SU-DHL-6 (cell line): ENCODE results near the gene DDX10.

ENCODE experiments used
- H2AFZ ChIP-seq: fragments of 200-600 bp; sonication (generic); 2 replicates; pipeline ENCODE4 v1.6.1; 2014; ENCODE audit warnings: low read depth, mild to moderate bottlenecking, moderate library complexity, mixed read lengths, antibody characterized with exemption, low read length; ENCODE audit not compliant: severe bottlenecking
- H3F3A ChIP-seq: fragments of 200-600 bp; shearing (Covaris generic); 2 replicates; pipeline ENCODE4 v1.6.0; 2016; ENCODE audit warnings: antibody characterized with exemption, mild to moderate bottlenecking; ENCODE audit not compliant: insufficient read depth
- H3K27ac ChIP-seq: fragments of 200-600 bp; sonication (generic); 2 replicates; pipeline ENCODE4 v1.5.1; 2016; ENCODE audit warnings: low read depth, mild to moderate bottlenecking, low read length, moderate library complexity, mixed read lengths
- H3K27me3 ChIP-seq: fragments of 200-600 bp; sonication (generic), shearing (Covaris generic); 2 replicates; pipeline ENCODE4 v1.6.0; 2014; ENCODE audit warnings: mild to moderate bottlenecking, low read length
- H3K36me3 ChIP-seq: fragments of 200-600 bp; sonication (generic); 2 replicates; pipeline ENCODE4 v1.6.1; 2014; ENCODE audit warnings: mild to moderate bottlenecking, low read length, mixed read lengths
- H3K4me2 ChIP-seq: fragments of 300-600, 200-600 bp; shearing (Covaris generic), sonication (generic); 2 replicates; pipeline ENCODE4 v1.6.0; 2014; ENCODE audit warnings: low read length, low read depth, mild to moderate bottlenecking; ENCODE audit not compliant: poor library complexity, severe bottlenecking
- H3K4me3 ChIP-seq: fragments of 200-600 bp; sonication (generic); 2 replicates; pipeline ENCODE4 v1.5.1; 2014; ENCODE audit warnings: antibody characterized with exemption, low read length, mild to moderate bottlenecking, mixed read lengths; ENCODE audit not compliant: insufficient read depth, poor library complexity, severe bottlenecking
- H3K79me2 ChIP-seq: fragments of 200-600 bp; sonication (generic); 2 replicates; pipeline ENCODE4 v1.6.1; 2014; ENCODE audit warnings: mild to moderate bottlenecking, low read length, moderate library complexity; ENCODE audit not compliant: insufficient read depth
- H3K9ac ChIP-seq: fragments of 200-600 bp; sonication (generic); 2 replicates; pipeline ENCODE4 v1.7.0; 2014; ENCODE audit warnings: mild to moderate bottlenecking, low read length
- H3K9me2 ChIP-seq: fragments of 200-600 bp; sonication (generic); replicated peaks from 2 replicates; pipeline ENCODE4 v1.6.1; 2014; ENCODE audit warnings: low read length; ENCODE audit not compliant: insufficient read depth
- H3K9me3 ChIP-seq: fragments of 200-600 bp; sonication (generic); 2 replicates; pipeline ENCODE4 v1.6.1; 2014; ENCODE audit warnings: low read length, mixed read lengths; ENCODE audit not compliant: insufficient read depth
- H4K20me1 ChIP-seq: fragments of 200-600 bp; sonication (generic); 2 replicates; pipeline ENCODE4 v1.6.1; 2014; ENCODE audit warnings: low read depth, mild to moderate bottlenecking, antibody characterized with exemption, low read length, moderate library complexity, mixed read lengths
- EZH2phosphoT487 ChIP-seq: fragments of 200-600 bp; sonication (generic), shearing (Covaris generic); conservative IDR thresholded peaks from 2 replicates; pipeline ENCODE4 v1.6.1; 2018; ENCODE audit warnings: mild to moderate bottlenecking, antibody characterized with exemption, low read length, moderate library complexity, mixed read lengths
- TF ChIP-seq, protein P1 (sequence below): fragments of 200-600 bp; sonication (generic); IDR thresholded peaks from one replicate; pipeline ENCODE4 v1.5.1; 2017; ENCODE audit warnings: antibody characterized with exemption, mild to moderate bottlenecking, low read length, moderate library complexity; ENCODE audit not compliant: insufficient read depth, poor library complexity, severe bottlenecking

Gene DDX10

DNA sequence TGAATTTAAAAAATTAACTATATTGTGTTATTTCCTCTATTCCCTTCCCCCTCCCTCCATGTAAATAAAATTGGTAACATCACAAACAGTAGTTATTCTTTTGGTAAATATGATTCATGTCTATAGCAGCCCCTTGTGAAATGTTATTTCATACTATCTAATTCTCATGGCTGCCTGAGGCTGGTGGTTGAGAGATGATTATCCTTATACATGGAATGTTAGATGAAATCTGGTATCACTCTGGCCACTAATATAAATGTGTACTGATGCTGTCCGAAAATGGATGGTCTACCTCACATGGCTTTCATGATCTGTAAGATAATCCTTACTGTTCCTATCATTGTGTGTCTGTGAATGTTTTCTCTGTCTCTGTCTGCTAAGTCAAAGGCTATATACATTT, 46.3 kb upstream of the DDX10 start:
- Histone ChIP-seq H3K4me2 (no peak overlapping the region), H3K4me3 (no peak overlapping the region), H3K79me2 (no peaks in the 10 kb centered on the region), H4K20me1 (no peaks in the 10 kb centered on the region), H3K9me3 (no peaks in the 10 kb centered on the region), H3K27ac (no peak overlapping the region), H3K27me3 (no peaks in the 10 kb centered on the region), H3K36me3 (no peaks in the 10 kb centered on the region), H3K9me2 (no peaks in the 10 kb centered on the region), H3K9ac (no peak overlapping the region), H3F3A (no peaks in the 10 kb centered on the region), H2AFZ (no peak overlapping the region)
- TF ChIP-seq, protein P1, sequence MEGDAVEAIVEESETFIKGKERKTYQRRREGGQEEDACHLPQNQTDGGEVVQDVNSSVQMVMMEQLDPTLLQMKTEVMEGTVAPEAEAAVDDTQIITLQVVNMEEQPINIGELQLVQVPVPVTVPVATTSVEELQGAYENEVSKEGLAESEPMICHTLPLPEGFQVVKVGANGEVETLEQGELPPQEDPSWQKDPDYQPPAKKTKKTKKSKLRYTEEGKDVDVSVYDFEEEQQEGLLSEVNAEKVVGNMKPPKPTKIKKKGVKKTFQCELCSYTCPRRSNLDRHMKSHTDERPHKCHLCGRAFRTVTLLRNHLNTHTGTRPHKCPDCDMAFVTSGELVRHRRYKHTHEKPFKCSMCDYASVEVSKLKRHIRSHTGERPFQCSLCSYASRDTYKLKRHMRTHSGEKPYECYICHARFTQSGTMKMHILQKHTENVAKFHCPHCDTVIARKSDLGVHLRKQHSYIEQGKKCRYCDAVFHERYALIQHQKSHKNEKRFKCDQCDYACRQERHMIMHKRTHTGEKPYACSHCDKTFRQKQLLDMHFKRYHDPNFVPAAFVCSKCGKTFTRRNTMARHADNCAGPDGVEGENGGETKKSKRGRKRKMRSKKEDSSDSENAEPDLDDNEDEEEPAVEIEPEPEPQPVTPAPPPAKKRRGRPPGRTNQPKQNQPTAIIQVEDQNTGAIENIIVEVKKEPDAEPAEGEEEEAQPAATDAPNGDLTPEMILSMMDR: no peak
- no peak for TF ChIP-seq EZH2phosphoT487

DNA sequence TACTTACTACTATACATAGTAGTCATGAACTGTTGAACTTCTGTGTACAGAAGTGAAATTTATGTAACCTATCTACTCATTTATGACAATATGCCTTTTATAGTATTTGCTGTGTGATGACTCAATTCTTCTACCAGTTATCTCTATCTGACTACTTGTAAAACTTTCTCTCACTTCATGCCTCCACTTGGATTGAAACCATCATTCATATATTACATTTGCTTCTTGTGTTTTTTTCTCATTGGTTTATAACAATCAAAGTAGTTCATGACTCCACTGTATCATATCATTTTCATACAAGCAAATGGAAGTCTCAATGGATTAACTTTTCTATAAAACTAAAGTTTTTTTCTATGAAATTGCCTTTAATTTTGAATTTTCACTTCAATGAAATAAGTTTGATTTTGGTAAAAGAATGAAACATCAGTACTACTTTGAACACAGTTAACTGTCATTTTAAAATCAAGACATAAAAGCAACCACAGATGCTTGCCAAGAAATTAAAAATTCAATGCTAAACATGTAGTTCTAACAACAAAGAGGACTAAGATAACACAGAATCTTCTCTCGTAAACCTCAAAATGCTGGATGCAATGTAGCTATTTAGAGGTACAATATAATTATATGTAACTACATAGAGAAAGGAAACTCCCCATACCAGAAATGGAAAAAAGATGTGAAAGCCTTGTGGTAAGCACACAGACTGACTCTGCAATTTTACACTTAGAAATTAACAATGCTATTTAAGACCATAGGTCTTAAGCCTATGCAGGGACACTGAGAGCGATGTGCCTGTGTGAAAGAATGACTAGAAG, 43.7 kb upstream of the DDX10 start:
- no peak overlapping the region for H3K4me3 ChIP-seq
- H3K4me2 ChIP-seq: no peak overlapping the region
- no peak overlapping the region for H3K9ac ChIP-seq
- no peaks in the 10 kb centered on the region for H3F3A ChIP-seq
- no peak overlapping the region for H3K27ac ChIP-seq
- H2AFZ ChIP-seq: no peak overlapping the region
- no peak for TF ChIP-seq EZH2phosphoT487
- TF ChIP-seq, protein P1: no peak
- no peaks in the 10 kb centered on the region for H3K79me2 ChIP-seq
- H3K36me3 ChIP-seq: no peaks in the 10 kb centered on the region
- no peaks in the 10 kb centered on the region for H3K9me2 ChIP-seq
- H4K20me1 ChIP-seq: no peaks in the 10 kb centered on the region
- no peaks in the 10 kb centered on the region for H3K9me3 ChIP-seq
- H3K27me3 ChIP-seq: no peaks in the 10 kb centered on the region

DNA sequence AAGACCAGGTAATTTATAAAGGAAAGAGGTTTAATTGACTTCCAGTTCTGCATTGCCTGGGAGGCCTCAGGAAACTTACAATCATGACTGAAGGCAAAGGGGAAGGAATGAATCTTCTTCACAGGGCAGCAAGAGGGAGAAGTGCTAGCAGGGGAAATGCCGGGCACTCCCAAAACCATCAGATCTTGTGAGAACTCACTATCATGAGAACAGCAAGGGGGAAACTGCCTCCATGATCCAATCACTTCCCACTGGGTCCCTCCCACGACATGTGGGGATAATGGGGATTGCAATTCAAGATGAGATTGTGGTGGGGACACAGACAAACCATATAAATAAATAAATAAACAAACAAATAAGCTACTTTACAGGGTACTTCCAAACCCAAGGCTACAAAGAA, 42.5 kb upstream of the DDX10 start:
- Histone ChIP-seq H3K27ac (no peak overlapping the region), H3K9me3 (no peaks in the 10 kb centered on the region), H3K27me3 (no peaks in the 10 kb centered on the region), H3K36me3 (no peaks in the 10 kb centered on the region), H3K79me2 (no peaks in the 10 kb centered on the region), H3K4me3 (no peak overlapping the region), H2AFZ (no peak overlapping the region), H3K9me2 (no peaks in the 10 kb centered on the region), H3F3A (no peaks in the 10 kb centered on the region), H3K4me2 (no peak overlapping the region), H4K20me1 (no peaks in the 10 kb centered on the region), H3K9ac (no peak overlapping the region)
- no peak for TF ChIP-seq EZH2phosphoT487
- TF ChIP-seq, protein P1: no peak
